Testis (tissue), 3 donors: Measurements from ENCODE around the gene RASL10A. TPM values are rescaled to one million over a fixed set of nuclear protein-coding genes. Genes with fewer than 3 reads are reported as not detected.

Experiments
- DNase-seq: peaks from one replicate; pipeline ENCODE4 v3.0.0-alpha.2; 2019
- H3K27ac ChIP-seq, 2 donors: fragments of 200-600 bp; sonication (generic); one replicate each; pipeline ENCODE4 v1.5.1; 2019
- H3K27me3 ChIP-seq: fragments of 200-600 bp; sonication (generic); one replicate; pipeline ENCODE4 v1.5.1; 2019
- H3K36me3 ChIP-seq: fragments of 200-600 bp; sonication (generic); one replicate; pipeline ENCODE4 v1.5.1; 2017; ENCODE audit warnings: low read depth; ENCODE audit errors: missing control alignments
- H3K4me1 ChIP-seq: fragments of 200-600 bp; sonication (generic); one replicate; pipeline ENCODE4 v1.5.1; 2019
- H3K4me3 ChIP-seq, 2 donors: fragments of 200-600 bp; sonication (generic); one replicate each; pipeline ENCODE4 v1.5.1; 2017 to 2019
- H3K9me3 ChIP-seq: fragments of 200-600 bp; sonication (generic); one replicate; pipeline ENCODE4 v1.5.1; 2017
- CTCF ChIP-seq, 3 experiments: fragments of 450-650 bp in 2 of 3; fragments of 200-600 bp in 1 of 3; sonication (generic) in 1 of 3; IDR thresholded peaks; one replicate each; pipeline ENCODE4 v1.5.1; 2016 to 2019; ENCODE audit warnings: antibody characterized with exemption in 3 of 3, mild to moderate bottlenecking in 2 of 3, moderate library complexity in 1 of 3
- POLR2A ChIP-seq: fragments of 450-650 bp; IDR thresholded peaks from one replicate; pipeline ENCODE4 v1.6.1; 2017; ENCODE audit warnings: antibody characterized with exemption, mild to moderate bottlenecking, moderate library complexity
- WGBS, 2 donors: methylation state at CpG; one replicate each; pipeline ENCODE4 v1.1.5; 2018; 5-methylcytosine and 5-hydroxymethylcytosine counted together
- intact Hi-C: fragments of 100-400 bp; cut with DNase I; formaldehyde crosslinking; loops from one replicate; pipeline ENCODE4 v1.15.1; 2023; ENCODE audit warnings: low total_unique reads
- polyA plus RNA-seq: library from polyadenylated mRNA; stranded (reverse); fragments of 350-450 nt; fragmentation: Illumina TruSeq; extraction: RNeasy Lipid Tissue Mini Kit (QIAGEN cat#74804); gene quantifications from one replicate; pipeline ENCODE4 v1.2.3, GENCODE V29; 2014; ENCODE audit warnings: low read depth, low replicate concordance; ENCODE audit not compliant: insufficient read depth
- total RNA-seq, 2 donors: library from RNA; depleted of rRNA; stranded (reverse); fragments of >200 nt; gene quantifications; one replicate each; pipeline ENCODE4 v1.2.3, GENCODE V29; 2016

The RASL10A gene
- total and polyA plus RNA-seq, 3 donors from 2014 or later: 2.2 to 10.4 (median 7.1) TPM

- Histone ChIP-seq H3K27me3 (no peaks in the 10 kb centered on the region), H3K4me3 (no peak overlapping the region), H3K4me1 (no peaks in the 10 kb centered on the region), H3K27ac (no peak overlapping the region), H3K36me3 (no peaks in the 10 kb centered on the region), H3K9me3 (no peaks in the 10 kb centered on the region)
- 91 to 94% methylated on average over 11 of the region's 11 CpGs for WGBS, 2 donors
- DNase-seq: no peak
- TF ChIP-seq CTCF (IDR thresholded peaks at IDR 0.05) (no peak), POLR2A (no peak)
- intact Hi-C loops: no loop called here
Observed at GRCh38 chr22:29353286-29353685, 37.8 kb upstream of the RASL10A start.

GRCh38 chr22:29352778-29353177 is 37.3 kb upstream of the RASL10A start:
- intact Hi-C loops: no loop called here
- Histone ChIP-seq H3K27me3 (no peaks in the 10 kb centered on the region), H3K4me3 (no peak overlapping the region), H3K36me3 (no peaks in the 10 kb centered on the region), H3K27ac (no peak overlapping the region), H3K9me3 (no peaks in the 10 kb centered on the region), H3K4me1 (no peaks in the 10 kb centered on the region)
- TF ChIP-seq CTCF (IDR thresholded peaks at IDR 0.05): no peak
- TF ChIP-seq POLR2A: no peak
- no peak for DNase-seq
- WGBS, 2 donors: 83 to 89% methylated on average over 9 of the region's 9 CpGs

GRCh38 chr22:29351891-29352290 is 36.4 kb upstream of the RASL10A start:
- no peak for TF ChIP-seq POLR2A
- TF ChIP-seq CTCF (IDR thresholded peaks at IDR 0.05): no peak
- DNase-seq: no peak
- Histone ChIP-seq H3K4me1 (no peaks in the 10 kb centered on the region), H3K4me3 (no peak overlapping the region), H3K36me3 (no peaks in the 10 kb centered on the region), H3K27ac (no peak overlapping the region), H3K27me3 (no peaks in the 10 kb centered on the region), H3K9me3 (no peaks in the 10 kb centered on the region)
- 80 to 93% methylated on average over 6 to 9 of the region's 9 CpGs for WGBS, 2 donors
- intact Hi-C loops: no loop called here

GRCh38 chr22:29351042-29351441 is 35.5 kb upstream of the RASL10A start:
- TF ChIP-seq POLR2A (no peak), CTCF (IDR thresholded peaks at IDR 0.05) (no peak)
- Histone ChIP-seq H3K4me3 (no peak overlapping the region), H3K27me3 (no peaks in the 10 kb centered on the region), H3K27ac (no peak overlapping the region), H3K9me3 (no peaks in the 10 kb centered on the region), H3K4me1 (no peaks in the 10 kb centered on the region), H3K36me3 (no peaks in the 10 kb centered on the region)
- intact Hi-C loops: no loop called here
- no peak for DNase-seq
- 97% methylated on average over 6 of the region's 6 CpGs for WGBS, 2 donors

GRCh38 chr22:29348956-29349355 is 33.5 kb upstream of the RASL10A start:
- Histone ChIP-seq H3K4me3 (no peak overlapping the region), H3K36me3 (no peaks in the 10 kb centered on the region), H3K9me3 (no peaks in the 10 kb centered on the region), H3K27me3 (no peaks in the 10 kb centered on the region), H3K27ac (no peak overlapping the region), H3K4me1 (no peaks in the 10 kb centered on the region)
- intact Hi-C loops: no loop called here
- TF ChIP-seq POLR2A (no peak), CTCF (IDR thresholded peaks at IDR 0.05) (no peak)
- no peak for DNase-seq
- WGBS, 2 donors: 90 to 94% methylated on average over 18 of the region's 18 CpGs
